GM12874 (cell line): ENCODE measurements around the gene FLOT1.
A peak's percentile ranks its signal among the peaks of the same experiment; 100 is the strongest.

Source experiments
- TF ChIP-seq, protein P1 (sequence below): IDR thresholded peaks from 2 replicates; pipeline ENCODE4 v1.5.1; 2011; ENCODE audit warnings: low read depth, mild to moderate bottlenecking, control low read depth, low read length, moderate library complexity; ENCODE audit not compliant: insufficient read depth

FLOT1 gene

DNA sequence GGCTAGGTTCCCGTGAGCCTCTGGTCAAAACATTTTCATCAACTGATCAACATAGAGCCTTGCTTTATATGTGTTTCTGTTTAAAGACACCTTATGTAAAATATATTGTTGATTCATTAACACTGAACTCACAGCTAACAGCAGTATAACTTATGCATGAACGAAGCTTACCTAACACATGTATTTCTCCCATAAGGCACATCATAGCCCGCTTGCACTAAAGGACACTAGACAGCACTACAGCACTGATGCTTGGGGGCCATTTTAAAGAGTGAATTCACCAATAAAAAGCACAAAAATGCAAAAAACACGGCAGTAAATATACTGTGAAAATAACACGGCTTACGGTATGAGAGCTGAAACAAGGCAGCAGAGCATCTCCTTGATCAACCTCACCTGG lies 4.0 kb downstream of the FLOT1 start:
- TF ChIP-seq, protein P1, sequence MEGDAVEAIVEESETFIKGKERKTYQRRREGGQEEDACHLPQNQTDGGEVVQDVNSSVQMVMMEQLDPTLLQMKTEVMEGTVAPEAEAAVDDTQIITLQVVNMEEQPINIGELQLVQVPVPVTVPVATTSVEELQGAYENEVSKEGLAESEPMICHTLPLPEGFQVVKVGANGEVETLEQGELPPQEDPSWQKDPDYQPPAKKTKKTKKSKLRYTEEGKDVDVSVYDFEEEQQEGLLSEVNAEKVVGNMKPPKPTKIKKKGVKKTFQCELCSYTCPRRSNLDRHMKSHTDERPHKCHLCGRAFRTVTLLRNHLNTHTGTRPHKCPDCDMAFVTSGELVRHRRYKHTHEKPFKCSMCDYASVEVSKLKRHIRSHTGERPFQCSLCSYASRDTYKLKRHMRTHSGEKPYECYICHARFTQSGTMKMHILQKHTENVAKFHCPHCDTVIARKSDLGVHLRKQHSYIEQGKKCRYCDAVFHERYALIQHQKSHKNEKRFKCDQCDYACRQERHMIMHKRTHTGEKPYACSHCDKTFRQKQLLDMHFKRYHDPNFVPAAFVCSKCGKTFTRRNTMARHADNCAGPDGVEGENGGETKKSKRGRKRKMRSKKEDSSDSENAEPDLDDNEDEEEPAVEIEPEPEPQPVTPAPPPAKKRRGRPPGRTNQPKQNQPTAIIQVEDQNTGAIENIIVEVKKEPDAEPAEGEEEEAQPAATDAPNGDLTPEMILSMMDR: no peak

DNA sequence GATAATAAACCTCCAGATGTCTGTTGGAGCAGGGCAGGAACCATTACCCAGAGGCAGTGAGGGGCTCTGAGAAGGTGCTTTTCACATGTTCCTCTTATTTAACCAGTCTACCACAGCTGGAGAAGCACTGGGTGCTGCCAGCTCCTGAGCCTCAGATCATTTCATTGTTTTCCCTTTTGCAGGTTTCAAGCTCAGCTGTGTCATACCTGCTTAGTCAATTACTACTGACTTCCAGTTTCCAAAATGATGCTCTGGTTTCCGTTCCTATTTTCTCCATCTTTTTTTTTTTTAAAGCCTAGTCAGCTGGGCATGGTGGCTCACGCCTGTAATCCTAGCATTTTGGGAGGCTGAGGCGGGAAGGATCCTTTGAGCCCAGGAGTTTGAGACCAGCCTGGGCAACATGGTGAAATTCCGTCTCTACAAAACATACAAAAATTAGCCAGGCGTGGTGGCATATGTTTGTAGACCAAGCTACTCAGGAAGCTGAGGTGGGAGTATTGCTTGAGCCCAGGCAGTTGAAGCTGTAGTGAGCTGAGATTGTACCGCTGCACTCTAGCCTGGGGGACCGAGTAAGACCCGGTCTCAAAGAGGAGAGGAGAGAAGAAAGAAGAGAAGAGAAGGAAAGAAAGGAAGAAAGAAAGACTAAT lies 6.7 kb downstream of the FLOT1 start:
- TF ChIP-seq, protein P1: no peak

DNA sequence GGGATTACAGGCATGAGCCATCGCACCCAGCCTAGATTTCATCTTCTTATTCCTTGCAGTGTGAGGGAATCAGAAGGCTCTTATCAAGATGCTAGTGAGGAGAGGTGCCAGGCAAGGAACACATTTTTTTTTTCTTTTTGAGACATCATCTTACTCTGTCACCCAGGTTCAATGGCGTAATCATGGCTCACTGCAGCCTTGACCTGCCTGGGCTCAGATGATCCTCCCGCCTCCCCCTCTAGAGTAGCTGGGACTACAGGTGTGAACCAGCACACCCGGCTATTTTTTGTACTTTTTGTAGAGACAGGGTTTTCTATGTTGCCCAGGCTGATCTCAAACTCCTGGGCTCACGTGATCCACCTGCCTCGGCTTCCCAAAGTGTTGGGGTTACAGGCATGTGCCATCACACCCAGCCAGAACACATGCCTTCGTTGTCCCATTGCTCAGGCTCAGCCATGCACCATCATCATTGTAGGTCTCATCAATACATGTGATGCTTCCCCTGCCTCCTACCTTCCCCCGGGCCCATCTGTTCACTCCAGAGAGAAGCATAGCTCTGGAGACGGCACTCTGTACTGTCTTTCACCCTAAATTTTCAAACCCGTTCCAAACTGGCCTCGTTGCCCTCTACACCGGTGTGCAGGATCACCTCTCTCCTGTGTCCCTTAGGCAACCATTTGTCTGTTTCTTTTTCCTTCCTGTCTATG lies 10.1 kb downstream of the FLOT1 start:
- TF ChIP-seq, protein P1: no peak

DNA sequence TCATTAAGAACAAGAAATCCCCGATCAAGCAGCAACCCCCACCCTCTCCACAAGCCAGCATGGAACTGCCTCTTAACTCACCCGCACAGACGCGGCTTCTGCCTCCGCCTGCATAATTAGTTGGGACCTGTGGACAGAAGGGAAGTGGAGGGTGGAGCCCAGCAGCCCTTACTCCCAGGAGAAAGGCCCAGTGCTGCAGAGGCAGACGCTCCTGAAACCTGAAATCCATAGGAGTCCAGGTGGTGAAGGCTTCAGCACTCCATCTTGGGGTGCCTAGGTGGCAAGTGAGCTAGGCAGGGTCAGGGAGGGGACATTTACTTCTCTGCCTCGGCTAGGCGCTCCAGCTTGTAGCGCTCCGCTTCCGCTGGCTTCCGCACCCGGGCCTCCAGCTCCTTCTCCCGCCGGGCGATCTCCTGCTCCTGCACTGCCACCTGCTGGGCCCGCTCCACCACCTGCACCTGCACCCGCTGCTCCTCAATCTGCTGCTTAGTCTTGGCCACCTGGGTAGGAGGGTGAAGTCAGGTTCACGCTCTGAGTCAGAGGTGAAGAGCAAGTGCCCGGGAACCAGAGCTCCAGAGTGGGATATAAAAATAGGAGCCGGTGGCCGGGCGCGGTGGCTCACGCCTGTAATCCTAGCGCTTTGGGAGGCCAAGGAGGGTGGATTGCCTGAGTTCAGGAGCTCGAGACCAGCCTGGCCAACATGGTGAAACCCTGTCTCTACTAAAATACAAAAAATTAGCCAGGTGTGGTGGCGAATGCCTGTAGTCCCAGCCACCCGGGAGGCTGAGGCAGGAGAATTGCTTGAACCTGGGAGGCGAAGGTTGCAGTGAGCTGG lies 11.7 kb downstream of the FLOT1 start:
- TF ChIP-seq, protein P1: peak; percentile 87

DNA sequence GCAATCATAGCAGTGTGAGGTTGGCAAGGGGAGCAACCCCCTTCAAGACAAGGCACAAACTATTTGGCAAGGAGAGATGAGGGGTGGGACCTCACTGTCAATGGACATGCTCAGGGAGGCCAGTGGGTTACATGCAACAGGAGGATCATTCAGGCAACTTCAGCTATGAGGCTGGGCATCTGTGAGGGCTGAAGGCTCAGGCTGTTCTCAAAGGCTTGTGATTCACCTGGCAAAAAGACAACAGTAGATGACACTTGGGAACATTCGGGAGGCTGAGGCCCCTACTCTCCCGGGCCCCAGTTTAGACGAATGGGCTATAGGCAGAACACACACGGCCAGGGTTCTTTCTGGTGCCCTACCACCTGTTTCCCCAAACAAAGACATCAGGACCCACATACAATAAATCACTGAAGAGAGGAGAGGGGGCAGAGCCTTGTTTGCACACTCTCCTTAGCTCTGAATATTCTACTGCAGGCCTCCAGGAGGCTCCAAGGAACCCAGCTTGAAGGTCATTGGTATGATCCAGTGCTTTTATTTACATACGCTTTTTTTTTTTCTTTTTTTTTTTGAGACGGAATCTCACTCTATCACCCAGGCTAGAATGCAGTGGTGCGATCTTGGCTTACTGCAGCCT lies 14.4 kb downstream of the FLOT1 start:
- TF ChIP-seq, protein P1: no peak

DNA sequence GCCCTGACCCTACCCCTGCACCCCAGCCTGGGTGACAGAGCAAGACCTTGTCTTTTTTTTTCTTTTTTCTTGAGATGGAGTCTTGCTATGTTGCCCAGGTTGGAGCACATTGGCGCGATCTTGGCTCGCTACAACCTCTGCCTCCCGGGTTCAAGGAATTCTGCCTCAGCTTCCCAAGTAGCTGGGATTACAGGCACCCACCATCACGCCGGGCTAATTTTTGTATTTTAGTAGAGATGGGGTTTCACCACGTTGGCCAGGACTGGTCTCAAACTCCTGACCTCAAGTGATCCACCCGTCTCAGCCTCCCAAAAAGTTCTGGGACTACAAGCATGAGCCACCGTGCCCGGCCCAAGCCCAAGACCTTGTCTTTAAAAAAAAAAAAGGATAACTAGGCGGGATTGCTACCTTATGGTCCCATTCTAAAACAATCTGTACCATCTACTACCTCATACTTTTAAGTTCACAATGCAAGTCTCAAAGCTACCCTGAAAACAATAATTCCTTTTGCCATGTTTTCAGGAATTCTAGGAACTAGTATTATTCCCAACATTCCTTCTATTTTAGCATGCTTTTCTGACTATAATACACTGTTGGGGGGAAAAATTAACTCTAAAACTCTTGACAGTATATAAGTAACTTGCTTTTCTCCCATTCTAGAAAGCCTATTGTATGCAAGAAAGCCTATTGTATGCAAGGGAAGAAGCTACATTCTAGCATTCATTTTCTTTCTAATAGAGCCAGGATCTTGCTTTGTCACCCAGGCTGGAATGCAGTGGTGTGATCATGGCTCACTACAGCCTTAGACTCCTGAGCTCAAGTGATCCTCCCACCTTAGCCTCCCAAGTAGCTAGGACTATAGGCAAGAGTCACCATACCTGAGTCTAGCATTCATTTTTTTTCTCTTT lies 15.7 kb downstream of the FLOT1 start:
- TF ChIP-seq, protein P1: no peak
